Smooth muscle cell (in vitro differentiated cells): ENCODE data around the gene CD84. TPM values are rescaled to one million over a fixed set of nuclear protein-coding genes. Genes with fewer than 3 reads are reported as not detected.

Experiments used
- DNase-seq: peaks from one replicate; lab custom pipeline; 2025; ENCODE audit not compliant: unreplicated experiment; lab: John Stamatoyannopoulos, UW
- H2AFZ ChIP-seq: fragments of 200-600 bp; sonication (generic); 2 replicates; pipeline ENCODE4 v1.6.0; 2016; ENCODE audit warnings: antibody characterized with exemption, low read depth, mild to moderate bottlenecking
- H3F3A ChIP-seq: fragments of 200-600 bp; sonication (generic); 2 replicates; pipeline ENCODE4 v1.6.0; 2017; ENCODE audit warnings: antibody characterized with exemption, low read depth
- H3K27ac ChIP-seq: fragments of 200-600 bp; sonication (generic); 2 replicates; pipeline ENCODE4 v1.5.1; 2016; ENCODE audit warnings: low read depth, mild to moderate bottlenecking
- H3K27me3 ChIP-seq: fragments of 200-600 bp; sonication (generic); 2 replicates; pipeline ENCODE4 v1.6.1; 2016; ENCODE audit warnings: low read depth, mild to moderate bottlenecking
- H3K36me3 ChIP-seq: fragments of 200-600 bp; sonication (generic); 2 replicates; pipeline ENCODE4 v1.5.1; 2016; ENCODE audit warnings: low read depth
- H3K4me1 ChIP-seq: fragments of 200-600 bp; sonication (generic); 2 replicates; pipeline ENCODE4 v1.5.1; 2016; ENCODE audit warnings: low read depth
- H3K4me2 ChIP-seq: fragments of 200-600 bp; sonication (generic); 2 replicates; pipeline ENCODE4 v1.6.0; 2016; ENCODE audit warnings: mild to moderate bottlenecking
- H3K4me3 ChIP-seq: fragments of 200-600 bp; sonication (generic); 2 replicates; pipeline ENCODE4 v1.5.1; 2016; ENCODE audit warnings: mild to moderate bottlenecking
- H3K79me2 ChIP-seq: fragments of 200-600 bp; sonication (generic); 2 replicates; pipeline ENCODE4 v1.6.0; 2016; ENCODE audit warnings: low read depth, mild to moderate bottlenecking
- H3K9ac ChIP-seq: fragments of 200-600 bp; sonication (generic); 2 replicates; pipeline ENCODE4 v1.6.0; 2016; ENCODE audit warnings: low read depth
- H3K9me3 ChIP-seq: fragments of 200-600 bp; sonication (generic); replicated peaks from 2 replicates; pipeline ENCODE4 v1.5.1; 2016; ENCODE audit warnings: low read depth
- H4K20me1 ChIP-seq: fragments of 200-600 bp; sonication (generic); 2 replicates; pipeline ENCODE4 v1.6.0; 2016; ENCODE audit warnings: low read depth
- CTCF ChIP-seq: fragments of 200-600 bp; sonication (generic); IDR thresholded peaks from 2 replicates; pipeline ENCODE4 v1.5.1; 2017; ENCODE audit warnings: borderline replicate concordance, mild to moderate bottlenecking, antibody characterized with exemption; ENCODE audit not compliant: insufficient read depth, poor library complexity, severe bottlenecking
- WGBS: methylation state at CpG from one replicate; pipeline ENCODE4 v1.1.7; 2016; ENCODE audit warnings: low lambda C conversion rate; 5-methylcytosine and 5-hydroxymethylcytosine counted together
- polyA plus RNA-seq: library from polyadenylated mRNA; unstranded; fragments of >200 nt; fragmentation: Nextera tagmentation; extraction: Ambion mirVana; gene quantifications from 2 replicates; pipeline ENCODE4 v1.2.1, GENCODE V29; 2016
- total RNA-seq: library from RNA; depleted of rRNA; stranded (reverse); fragments of >200 nt; gene quantifications from 2 replicates; pipeline ENCODE4 v1.2.3, GENCODE V29; 2014

Gene CD84
- total and polyA plus RNA-seq, 2 experiments from 2014 or later = not detected

GRCh38 chr1:160623227-160623633 lies 43.9 kb upstream of the CD84 start:
- H2AFZ ChIP-seq = no peak overlapping the region
- no peak overlapping the region for H3K9ac ChIP-seq
- no peaks in the 10 kb centered on the region for H3K4me1 ChIP-seq
- H3F3A ChIP-seq = no peaks in the 10 kb centered on the region
- H3K4me2 ChIP-seq = no peak overlapping the region
- H3K27me3 ChIP-seq = no peaks in the 10 kb centered on the region
- H3K4me3 ChIP-seq = no peak overlapping the region
- H3K36me3 ChIP-seq = no peaks in the 10 kb centered on the region
- no peaks in the 10 kb centered on the region for H4K20me1 ChIP-seq
- 99% methylated on average over 3 of the region's 3 CpGs for WGBS
- DNase-seq = no peak
- H3K79me2 ChIP-seq = no peaks in the 10 kb centered on the region
- H3K27ac ChIP-seq = no peak overlapping the region
- H3K9me3 ChIP-seq = no peaks in the 10 kb centered on the region
- TF ChIP-seq CTCF = no peak

DNA sequence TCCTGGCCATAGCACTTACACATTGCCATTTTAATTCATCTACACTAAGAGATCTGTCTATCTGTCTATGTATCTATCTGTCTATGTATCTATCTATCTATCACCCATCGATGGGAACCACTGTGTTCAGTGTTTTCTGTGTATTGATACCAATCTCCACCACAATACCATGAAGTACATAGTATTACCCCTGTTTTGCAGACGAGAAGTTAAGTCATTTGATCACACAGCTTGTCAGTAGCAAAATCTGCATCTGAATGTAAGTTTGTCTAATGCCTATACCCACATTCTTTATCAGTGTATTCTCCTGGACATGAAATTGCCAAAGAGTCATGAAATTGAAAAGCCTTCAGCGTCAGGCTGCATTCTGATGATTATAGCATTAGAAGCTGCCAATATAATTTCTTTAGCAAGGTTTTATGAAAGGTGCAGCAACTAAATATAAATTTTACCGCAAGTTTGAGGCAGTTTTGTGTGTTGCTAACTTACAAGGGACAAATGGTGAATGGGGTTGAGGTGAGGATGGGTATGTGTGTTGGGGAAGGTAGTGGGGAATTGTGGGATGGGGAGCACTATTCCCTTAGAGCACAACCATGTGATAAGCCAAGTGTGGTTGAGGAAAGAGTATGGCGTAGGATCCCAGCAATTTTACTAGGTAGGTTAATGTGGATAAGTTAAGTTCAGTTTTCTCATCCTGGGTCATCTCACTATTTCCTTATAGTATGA lies 43.4 kb upstream of the CD84 start:
- Histone ChIP-seq H2AFZ (no peak overlapping the region), H3K27me3 (no peaks in the 10 kb centered on the region), H3K9ac (no peak overlapping the region), H3K4me1 (no peaks in the 10 kb centered on the region), H4K20me1 (no peaks in the 10 kb centered on the region), H3F3A (no peaks in the 10 kb centered on the region), H3K9me3 (no peaks in the 10 kb centered on the region), H3K79me2 (no peaks in the 10 kb centered on the region), H3K27ac (no peak overlapping the region), H3K36me3 (no peaks in the 10 kb centered on the region), H3K4me2 (no peak overlapping the region), H3K4me3 (no peak overlapping the region)
- DNase-seq = no peak
- no peak for TF ChIP-seq CTCF
- 92% methylated on average over 5 of the region's 5 CpGs for WGBS

DNA sequence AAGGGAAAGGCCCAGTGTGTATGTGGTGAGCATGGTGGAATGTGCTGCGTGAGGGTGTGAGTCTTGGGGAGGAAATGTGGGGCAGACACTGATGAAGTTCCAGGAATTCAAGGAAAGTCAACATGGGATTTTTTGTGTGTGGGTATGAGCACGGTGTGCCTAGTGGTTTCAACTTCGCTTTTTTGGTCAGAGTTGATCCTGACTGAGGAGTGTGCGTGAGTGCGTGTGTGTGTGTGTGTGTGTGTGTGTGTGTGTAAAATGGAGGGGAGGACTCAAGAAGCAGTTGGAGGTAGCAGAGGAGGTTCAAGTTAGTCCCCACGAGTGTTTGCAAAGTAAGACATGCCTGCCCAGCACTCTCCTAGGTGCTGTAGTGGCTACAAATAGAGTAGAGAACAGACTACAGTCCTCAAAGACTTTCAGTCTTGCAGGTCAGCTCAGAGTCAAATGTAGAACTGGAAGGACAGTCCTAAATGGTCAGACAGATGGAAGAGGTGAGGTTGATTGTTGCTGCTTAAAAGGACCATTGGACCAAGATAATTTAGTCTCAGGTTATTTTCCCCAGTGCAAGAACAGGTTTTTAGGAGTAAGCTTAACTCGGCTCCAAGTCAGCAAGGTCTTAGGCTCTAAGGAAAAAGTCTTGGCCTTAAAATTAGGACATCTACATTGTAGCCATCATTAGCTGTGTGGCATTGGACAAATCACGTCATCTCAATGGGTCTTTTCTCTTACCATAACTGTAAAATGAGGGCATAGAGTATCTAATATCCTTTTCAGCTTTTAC lies 42.5 kb upstream of the CD84 start:
- Histone ChIP-seq H3K36me3 (no peaks in the 10 kb centered on the region), H3K27ac (no peak overlapping the region), H3K4me2 (no peak overlapping the region), H3K4me3 (no peak overlapping the region), H3F3A (no peaks in the 10 kb centered on the region), H3K27me3 (no peaks in the 10 kb centered on the region), H3K9me3 (no peaks in the 10 kb centered on the region), H2AFZ (no peak overlapping the region), H3K79me2 (no peaks in the 10 kb centered on the region), H3K4me1 (no peaks in the 10 kb centered on the region), H3K9ac (no peak overlapping the region), H4K20me1 (no peaks in the 10 kb centered on the region)
- 88% methylated on average over 8 of the region's 8 CpGs for WGBS
- TF ChIP-seq CTCF = no peak
- no peak for DNase-seq
